A549 (cell line): ENCODE data around the gene NSMCE1.

Experiments
- CEBPB ChIP-seq, 2 experiments: fragments of >200 bp in 1 of 2; sonication (Bioruptor Twin) in 1 of 2; formaldehyde crosslinking in 1 of 2; IDR thresholded peaks; 2 replicates each; pipeline ENCODE4 v1.6.1; 2012 to 2016
- JUN ChIP-seq, 2 experiments: fragments of >200 bp; sonication (Bioruptor Twin); formaldehyde crosslinking; IDR thresholded peaks; 2 replicates in 1 of 2; 3 replicates in 1 of 2; pipeline ENCODE4 v1.6.1; 2016 to 2017
- KDM1A ChIP-seq: fragments of 200-600 bp; sonication (generic); IDR thresholded peaks from 2 replicates; pipeline ENCODE4 v1.6.1; 2016; ENCODE audit warnings: low read depth, mild to moderate bottlenecking
- POLR2A ChIP-seq: IDR thresholded peaks from 2 replicates; pipeline ENCODE4 v1.6.1; 2012; ENCODE audit warnings: mild to moderate bottlenecking, low read length
- RAD21 ChIP-seq, 2 experiments: fragments of >200 bp in 1 of 2; sonication (Bioruptor Twin) in 1 of 2; formaldehyde crosslinking in 1 of 2; IDR thresholded peaks in 1 of 2; conservative IDR thresholded peaks in 1 of 2; 2 replicates in 1 of 2; 3 replicates in 1 of 2; pipeline ENCODE4 v1.6.1; 2012 to 2018; ENCODE audit warnings: inconsistent platforms in 1 of 2
- RFX5 ChIP-seq: fragments of 450-650 bp; IDR thresholded peaks from 2 replicates; pipeline ENCODE4 v1.7.1; 2014; ENCODE audit warnings: antibody characterized with exemption, mild to moderate bottlenecking, moderate library complexity
- SREBF2 ChIP-seq: fragments of 450-650 bp; IDR thresholded peaks from 2 replicates; pipeline ENCODE4 v1.6.1; 2014; ENCODE audit warnings: mild to moderate bottlenecking, moderate library complexity
- ZC3H11A ChIP-seq: fragments of 450-650 bp; IDR thresholded peaks from 2 replicates; pipeline ENCODE4 v1.6.1; 2014; ENCODE audit warnings: antibody characterized with exemption, mild to moderate bottlenecking
- TF ChIP-seq, protein P1 (sequence below): fragments of >200 bp; sonication (Bioruptor Twin); formaldehyde crosslinking; IDR thresholded peaks from 3 replicates; pipeline ENCODE4 v1.5.1; 2016

DNA sequence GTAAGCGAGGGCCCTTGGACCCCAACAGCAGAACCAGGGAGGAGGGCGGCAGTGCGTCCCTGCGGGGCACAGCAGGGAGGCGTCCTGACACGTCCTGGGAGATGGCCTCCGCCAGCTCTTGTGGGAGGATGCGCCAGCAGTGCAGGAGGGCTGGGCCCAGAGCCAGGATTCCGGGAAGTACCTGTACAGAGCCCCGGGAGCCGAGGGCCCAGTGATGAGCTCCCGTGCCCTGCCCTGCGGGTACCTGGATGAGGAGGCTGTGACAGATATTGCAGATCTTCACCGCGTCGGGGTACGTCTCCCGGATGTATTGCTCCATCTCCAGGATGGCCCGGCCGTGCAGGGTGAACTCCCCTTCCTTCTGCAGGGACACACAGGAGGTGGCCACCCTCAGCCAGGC lies 42.1 kb downstream of the NSMCE1 start:
- TF ChIP-seq, protein P1, sequence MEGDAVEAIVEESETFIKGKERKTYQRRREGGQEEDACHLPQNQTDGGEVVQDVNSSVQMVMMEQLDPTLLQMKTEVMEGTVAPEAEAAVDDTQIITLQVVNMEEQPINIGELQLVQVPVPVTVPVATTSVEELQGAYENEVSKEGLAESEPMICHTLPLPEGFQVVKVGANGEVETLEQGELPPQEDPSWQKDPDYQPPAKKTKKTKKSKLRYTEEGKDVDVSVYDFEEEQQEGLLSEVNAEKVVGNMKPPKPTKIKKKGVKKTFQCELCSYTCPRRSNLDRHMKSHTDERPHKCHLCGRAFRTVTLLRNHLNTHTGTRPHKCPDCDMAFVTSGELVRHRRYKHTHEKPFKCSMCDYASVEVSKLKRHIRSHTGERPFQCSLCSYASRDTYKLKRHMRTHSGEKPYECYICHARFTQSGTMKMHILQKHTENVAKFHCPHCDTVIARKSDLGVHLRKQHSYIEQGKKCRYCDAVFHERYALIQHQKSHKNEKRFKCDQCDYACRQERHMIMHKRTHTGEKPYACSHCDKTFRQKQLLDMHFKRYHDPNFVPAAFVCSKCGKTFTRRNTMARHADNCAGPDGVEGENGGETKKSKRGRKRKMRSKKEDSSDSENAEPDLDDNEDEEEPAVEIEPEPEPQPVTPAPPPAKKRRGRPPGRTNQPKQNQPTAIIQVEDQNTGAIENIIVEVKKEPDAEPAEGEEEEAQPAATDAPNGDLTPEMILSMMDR, result no peak
- TF ChIP-seq RFX5 (no peak), CEBPB (IDR thresholded peaks at IDR 0.05) (no peak), POLR2A (no peak), ZC3H11A (no peak), JUN (IDR thresholded peaks at IDR 0.05) (no peak), SREBF2 (no peak), KDM1A (no peak), RAD21 (conservative IDR thresholded peaks at IDR 0.05 in 1 of 2, IDR thresholded peaks at IDR 0.05 in 1 of 2) (no peak)
